HCT116 (cell line): Measurements from ENCODE around the gene SLC8A1. TPM values are rescaled to one million over a fixed set of nuclear protein-coding genes. Genes with fewer than 3 reads are reported as not detected.

Experiments used
- ATAC-seq: fragments of 200-7000 bp; cut with Tn5 transposase; 2 replicates; pipeline ENCODE4 v1.9.1; 2020; ENCODE audit warnings: mild to moderate bottlenecking, moderate library complexity
- BruUV-seq: library from RNA; stranded (reverse); fragments of 400-500 nt; replicated peaks from 2 replicates; lab custom pipeline; 2021; lab: Mats Ljungman, UMichigan
- CTCF ChIA-PET: fragments of 300-600 bp; sonication (Branson Sonifier 250); formaldehyde crosslinking; loops from one replicate; lab custom pipeline; 2021; ENCODE audit warnings: antibody characterized with exemption; lab: Charles Lee
- POLR2A ChIA-PET: fragments of 300-600, 350-600 bp; sonication (Branson Sonifier 250); formaldehyde crosslinking; loops from one replicate; lab custom pipeline; 2021; ENCODE audit warnings: antibody characterized with exemption; lab: Charles Lee
- RAD21 ChIA-PET, 2 experiments: fragments of 300-600 bp; sonication (Branson Sonifier 250); formaldehyde crosslinking; loops; one replicate each; lab custom pipeline; 2023; ENCODE audit warnings: low total read pairs in 2 of 2; ENCODE audit not compliant: uncharacterized antibody in 2 of 2, unreplicated experiment in 2 of 2, low non-redundant PET in 1 of 2; lab: Charles Lee
- DNase-seq: peaks from one replicate; pipeline ENCODE4 v3.0.0-alpha.2; 2010; ENCODE audit warnings: low read depth, low spot score
- H2AFZ ChIP-seq: fragments of 200-600 bp; shearing (Covaris generic), sonication (generic); 2 replicates; pipeline ENCODE4 v1.6.1; 2017; ENCODE audit warnings: low read depth, mixed run types, mixed read lengths, antibody characterized with exemption, low read length; ENCODE audit not compliant: poor library complexity, severe bottlenecking
- H3K27ac ChIP-seq: 2 replicates; pipeline ENCODE4 v1.5.1; 2012; ENCODE audit warnings: low read depth, low read length
- H3K27me3 ChIP-seq: fragments of 200-600 bp; sonication (generic); 2 replicates; pipeline ENCODE4 v1.6.1; 2016; ENCODE audit warnings: mixed run types, low read length, mixed read lengths; ENCODE audit not compliant: insufficient read depth
- H3K36me3 ChIP-seq, 2 experiments: fragments of 200-500 bp in 1 of 2; fragments of 200-600 bp in 1 of 2; sonication (Bioruptor generic) in 1 of 2; sonication (generic) in 1 of 2; 2 replicates each; pipeline versions ENCODE4 v1.5.1 to v1.6.1; 2014 to 2016; ENCODE audit warnings: low read length in 2 of 2, inconsistent platforms in 1 of 2, mixed read lengths in 1 of 2, mixed run types in 1 of 2; ENCODE audit not compliant: insufficient read depth in 2 of 2, control insufficient read depth in 1 of 2
- H3K4me1 ChIP-seq, 2 experiments: fragments of 200-600 bp in 1 of 2; sonication (generic) in 1 of 2; 2 replicates each; pipeline versions ENCODE4 v1.5.1 to v1.6.1; 2012 to 2017; ENCODE audit warnings: low read length in 2 of 2, inconsistent platforms in 1 of 2, mild to moderate bottlenecking in 1 of 2, mixed read lengths in 1 of 2, mixed run types in 1 of 2, moderate library complexity in 1 of 2; ENCODE audit not compliant: insufficient read depth in 2 of 2, control insufficient read depth in 1 of 2
- H3K4me2 ChIP-seq: fragments of 200-600 bp; sonication (generic); 2 replicates; pipeline ENCODE4 v1.6.1; 2017; ENCODE audit warnings: mixed run types, low read length, mixed read lengths
- H3K4me3 ChIP-seq, 2 experiments: fragments of 200-600 bp in 1 of 2; sonication (generic) in 1 of 2; replicated peaks in 1 of 2; 2 replicates each; pipeline ENCODE4 v1.5.1; 2011 to 2016; ENCODE audit warnings: low read length in 2 of 2, control low read depth in 1 of 2, low read depth in 1 of 2, mild to moderate bottlenecking in 1 of 2, mixed read lengths in 1 of 2, mixed run types in 1 of 2
- H3K79me2 ChIP-seq: fragments of 200-600 bp; sonication (generic); 2 replicates; pipeline ENCODE4 v1.6.1; 2017; ENCODE audit warnings: mild to moderate bottlenecking, mixed run types, low read length, moderate library complexity, mixed read lengths; ENCODE audit not compliant: insufficient read depth
- H3K9ac ChIP-seq: fragments of 200-600 bp; sonication (generic); 2 replicates; pipeline ENCODE4 v1.6.1; 2016; ENCODE audit warnings: low read length, mixed read lengths
- H3K9me2 ChIP-seq: fragments of 200-600 bp; sonication (generic), shearing (Covaris generic); 2 replicates; pipeline ENCODE4 v1.6.1; 2017; ENCODE audit warnings: mixed run types, mild to moderate bottlenecking, moderate library complexity; ENCODE audit not compliant: insufficient read depth
- H3K9me3 ChIP-seq, 2 experiments: fragments of 200-500 bp in 1 of 2; fragments of 200-600 bp in 1 of 2; sonication (Bioruptor generic) in 1 of 2; sonication (generic) in 1 of 2; 2 replicates each; pipeline ENCODE4 v1.6.1; 2014 to 2017; ENCODE audit warnings: low read length in 2 of 2, mixed read lengths in 2 of 2, inconsistent platforms in 1 of 2, low read depth in 1 of 2, mild to moderate bottlenecking in 1 of 2, mixed run types in 1 of 2, moderate library complexity in 1 of 2; ENCODE audit not compliant: control insufficient read depth in 1 of 2, insufficient read depth in 1 of 2
- H4K20me1 ChIP-seq: fragments of 200-600 bp; sonication (generic), shearing (Covaris generic); 2 replicates; pipeline ENCODE4 v1.6.1; 2017; ENCODE audit warnings: mixed run types, mild to moderate bottlenecking, moderate library complexity; ENCODE audit not compliant: insufficient read depth
- ELF1 ChIP-seq: IDR thresholded peaks from 2 replicates; pipeline ENCODE4 v1.6.1; 2012; ENCODE audit warnings: low read depth, borderline replicate concordance
- EZH2 ChIP-seq: fragments of 200-600 bp; sonication (generic); IDR thresholded peaks from 2 replicates; pipeline ENCODE4 v1.6.1; 2017; ENCODE audit warnings: antibody characterized with exemption, mixed run types
- RAD21 ChIP-seq: IDR thresholded peaks from 2 replicates; pipeline ENCODE4 v1.6.1; 2012; ENCODE audit warnings: low read depth, mild to moderate bottlenecking
- SIN3A ChIP-seq: IDR thresholded peaks from 2 replicates; pipeline ENCODE4 v1.6.1; 2012; ENCODE audit warnings: low read depth
- SP1 ChIP-seq: IDR thresholded peaks from 2 replicates; pipeline ENCODE4 v1.6.1; 2012; ENCODE audit warnings: low read depth
- TCF7L2 ChIP-seq: IDR thresholded peaks from 2 replicates; pipeline ENCODE4 v1.7.0; 2011; ENCODE audit warnings: borderline replicate concordance, inconsistent platforms; ENCODE audit not compliant: insufficient read depth, insufficient read length; ENCODE audit errors: extremely low read depth
- ZNF274 ChIP-seq: fragments of 200-500 bp; sonication (Bioruptor generic); IDR thresholded peaks from 2 replicates; pipeline ENCODE4 v1.6.1; 2014; ENCODE audit warnings: mild to moderate bottlenecking, low read depth, low read length, inconsistent platforms
- intact Hi-C: fragments of 100-400 bp; cut with micrococcal nuclease; formaldehyde crosslinking; loops from 2 replicates; pipeline ENCODE4 v1.10.0; 2022
- total RNA-seq: library from RNA; stranded (reverse); gene quantifications from one replicate; pipeline ENCODE4 v1.2.1, GENCODE V29; 2021; ENCODE audit not compliant: unreplicated experiment
- TF ChIP-seq, protein P1 (sequence below): IDR thresholded peaks from 2 replicates; pipeline ENCODE4 v1.6.1; 2012
- TF ChIP-seq, protein P2 (sequence below): IDR thresholded peaks from 2 replicates; pipeline ENCODE4 v1.6.1; 2012
- TF ChIP-seq, protein P3 (sequence below): IDR thresholded peaks from 2 replicates; pipeline ENCODE4 v1.6.1; 2011; ENCODE audit warnings: mild to moderate bottlenecking, low read length, moderate library complexity; ENCODE audit not compliant: insufficient replicate concordance; ENCODE audit errors: extremely low read depth

SLC8A1 gene
- total RNA-seq, 1 experiment from 2014 or later: 0.07 TPM

DNA sequence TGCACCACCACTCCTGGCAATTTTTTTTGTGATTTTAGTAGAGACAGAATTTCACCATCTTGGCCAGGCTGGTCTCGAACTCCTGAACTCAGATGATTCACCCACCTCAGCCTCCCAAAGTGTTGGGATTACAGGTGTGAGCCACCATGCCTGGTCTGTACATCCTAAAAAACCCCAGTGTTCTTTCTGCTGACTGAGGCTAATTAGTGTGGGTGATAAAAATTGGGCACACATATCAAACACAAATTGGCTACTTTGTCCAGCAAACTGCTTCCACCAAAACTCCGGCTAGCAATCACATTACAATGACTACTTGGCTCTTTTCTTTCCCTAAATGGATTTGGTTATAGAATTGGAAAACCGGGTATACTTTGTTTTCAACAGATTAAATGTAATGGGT is 153.9 kb downstream of the SLC8A1 start (continued):
- TF ChIP-seq SP1 (no peak), ELF1 (no peak), TCF7L2 (no peak)

DNA sequence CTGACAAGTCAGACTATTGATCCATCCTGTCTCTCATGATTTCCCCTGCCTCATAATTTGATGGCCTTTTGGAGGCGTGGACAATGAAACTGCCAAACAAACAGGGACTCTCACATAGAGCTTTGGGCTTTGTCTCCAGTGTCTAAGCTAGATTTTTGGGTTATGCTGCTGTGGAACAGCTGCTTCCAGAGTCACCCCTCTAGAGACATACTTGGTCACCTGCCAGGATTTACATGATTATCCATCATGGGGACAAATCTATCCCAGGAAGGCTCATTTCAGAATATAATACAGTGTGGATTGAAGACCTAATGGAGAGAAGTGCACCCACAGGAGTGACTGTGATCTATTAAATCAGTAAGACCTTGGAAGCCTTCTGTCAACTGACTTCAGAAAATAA is 159.6 kb downstream of the SLC8A1 start:
- Histone ChIP-seq H3K9me2 (no peaks in the 10 kb centered on the region), H3K27me3 (peaks cover 26% of the 10 kb centered on the region; the same call in 1 of the 2 replicates), H3K4me2 (no peak overlapping the region), H3K36me3 (no peaks in the 10 kb centered on the region), H3K4me1 (no peaks in the 10 kb centered on the region), H4K20me1 (no peaks in the 10 kb centered on the region), H3K9ac (no peak overlapping the region), H3K79me2 (no peaks in the 10 kb centered on the region), H3K4me3 (no peak overlapping the region), H3K9me3 (no peaks in the 10 kb centered on the region), H3K27ac (no peak overlapping the region), H2AFZ (no peak overlapping the region)
- no peak for DNase-seq
- CTCF ChIA-PET: no interaction called here
- RAD21 ChIA-PET: no interaction called here
- TF ChIP-seq EZH2: no peak
- no peak for TF ChIP-seq SIN3A
- TF ChIP-seq, protein P1, sequence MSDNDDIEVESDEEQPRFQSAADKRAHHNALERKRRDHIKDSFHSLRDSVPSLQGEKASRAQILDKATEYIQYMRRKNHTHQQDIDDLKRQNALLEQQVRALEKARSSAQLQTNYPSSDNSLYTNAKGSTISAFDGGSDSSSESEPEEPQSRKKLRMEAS: no peak
- TF ChIP-seq ZNF274: no peak
- no peak for TF ChIP-seq RAD21
- no peak for TF ChIP-seq TCF7L2
- TF ChIP-seq, protein P2, sequence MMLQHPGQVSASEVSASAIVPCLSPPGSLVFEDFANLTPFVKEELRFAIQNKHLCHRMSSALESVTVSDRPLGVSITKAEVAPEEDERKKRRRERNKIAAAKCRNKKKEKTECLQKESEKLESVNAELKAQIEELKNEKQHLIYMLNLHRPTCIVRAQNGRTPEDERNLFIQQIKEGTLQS: no peak
- TF ChIP-seq ELF1: no peak
- TF ChIP-seq, protein P3, sequence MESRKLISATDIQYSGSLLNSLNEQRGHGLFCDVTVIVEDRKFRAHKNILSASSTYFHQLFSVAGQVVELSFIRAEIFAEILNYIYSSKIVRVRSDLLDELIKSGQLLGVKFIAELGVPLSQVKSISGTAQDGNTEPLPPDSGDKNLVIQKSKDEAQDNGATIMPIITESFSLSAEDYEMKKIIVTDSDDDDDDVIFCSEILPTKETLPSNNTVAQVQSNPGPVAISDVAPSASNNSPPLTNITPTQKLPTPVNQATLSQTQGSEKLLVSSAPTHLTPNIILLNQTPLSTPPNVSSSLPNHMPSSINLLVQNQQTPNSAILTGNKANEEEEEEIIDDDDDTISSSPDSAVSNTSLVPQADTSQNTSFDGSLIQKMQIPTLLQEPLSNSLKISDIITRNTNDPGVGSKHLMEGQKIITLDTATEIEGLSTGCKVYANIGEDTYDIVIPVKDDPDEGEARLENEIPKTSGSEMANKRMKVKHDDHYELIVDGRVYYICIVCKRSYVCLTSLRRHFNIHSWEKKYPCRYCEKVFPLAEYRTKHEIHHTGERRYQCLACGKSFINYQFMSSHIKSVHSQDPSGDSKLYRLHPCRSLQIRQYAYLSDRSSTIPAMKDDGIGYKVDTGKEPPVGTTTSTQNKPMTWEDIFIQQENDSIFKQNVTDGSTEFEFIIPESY: no peak
- no peak for ATAC-seq
- POLR2A ChIA-PET: no interaction called here
- BruUV-seq: no TSS peak
- intact Hi-C loops: no loop called here
